ENCODE measurements around the gene ADGRG3. TPM values are rescaled to one million over a fixed set of nuclear protein-coding genes. Genes with fewer than 3 reads are reported as not detected.

Gene ADGRG3
- total and polyA plus RNA-seq, 2 experiments from 2014 or later, result not detected

- no peak for TF ChIP-seq REST (IDR thresholded peaks at IDR 0.05; ENCODE audit: unreplicated experiment)
- no peak for TF ChIP-seq ZNF331 (CRISPR knock-in tag; IDR thresholded peaks at IDR 0.05; ENCODE audit: low read depth)
- no peak for TF ChIP-seq POLR2AphosphoS5 (IDR thresholded peaks at IDR 0.05; ENCODE audit: low read depth)
- TF ChIP-seq NANOG (IDR thresholded peaks at IDR 0.05; ENCODE audit: borderline replicate concordance), result no peak
Observed at GRCh38 chr16:57640612-57641011, 27.5 kb upstream of the ADGRG3 start (continued).

GRCh38 chr16:57642160-57643135 is 25.7 kb upstream of the ADGRG3 start:
- DNase-seq (ENCODE audit: low spot score), result no peak
- Histone ChIP-seq H3K4me2 (no peak overlapping the region), H3K79me2 (replicated peaks; ENCODE audit: insufficient read depth) (no peaks in the 10 kb centered on the region), H2AFZ (no peak overlapping the region), H3K4me1 (ENCODE audit: insufficient read depth) (no peaks in the 10 kb centered on the region; the same call in 1 of the 2 replicates), H3K27ac (ENCODE audit: low read depth) (no peak overlapping the region), H3K4me3 (no peak overlapping the region), H3F3A (replicated peaks; ENCODE audit: low read depth) (no peaks in the 10 kb centered on the region), H4K20me1 (replicated peaks; ENCODE audit: insufficient read depth) (no peaks in the 10 kb centered on the region; the same call in 1 of the 2 replicates), H3K27me3 (ENCODE audit: insufficient read depth) (no peaks in the 10 kb centered on the region), H3K9me2 (ENCODE audit: insufficient read depth) (no peaks in the 10 kb centered on the region), H3K36me3 (ENCODE audit: insufficient read depth) (no peaks in the 10 kb centered on the region)
- H3K36me3 Mint-ChIP-seq (ENCODE audit: low read depth), result no peaks in the 10 kb centered on the region
- H3K4me1 Mint-ChIP-seq, result peaks cover 6% of the 10 kb centered on the region; the same call in 2 of the 3 replicates
- no peak overlapping the region for H3K27ac Mint-ChIP-seq
- no peak overlapping the region for H3K4me3 Mint-ChIP-seq
- no peaks in the 10 kb centered on the region for H3K9me3 Mint-ChIP-seq
- no peak for ATAC-seq
- H3K27me3 Mint-ChIP-seq (ENCODE audit: insufficient read depth, low read depth, poor library complexity), result peaks cover 15% of the 10 kb centered on the region
- TF ChIP-seq CTCF (conservative IDR thresholded peaks at IDR 0.05; ENCODE audit: low read depth in 2 of 2) (no peak), REST (IDR thresholded peaks at IDR 0.05; ENCODE audit: unreplicated experiment) (no peak), STAT1 (IDR thresholded peaks at IDR 0.05; ENCODE audit: unreplicated experiment) (no peak), EZH2phosphoT487 (IDR thresholded peaks at IDR 0.05; ENCODE audit: unreplicated experiment) (no peak), EZH2 (IDR thresholded peaks at IDR 0.05; ENCODE audit: low read depth, unreplicated experiment) (no peak), ZNF114 (CRISPR knock-in tag; IDR thresholded peaks at IDR 0.05) (no peak), ZNF331 (CRISPR knock-in tag; IDR thresholded peaks at IDR 0.05; ENCODE audit: low read depth) (no peak)

Measured in GM23338 (cell line).